Kidney (tissue), 14 donors: ENCODE results near the gene ABT1. TPM values are rescaled to one million over a fixed set of nuclear protein-coding genes. Genes with fewer than 3 reads are reported as not detected.

ENCODE experiments used
- DNase-seq, 5 donors: peaks; one replicate each; pipeline ENCODE4 v3.0.0-alpha.2; 2013 to 2020
- FAIRE-seq: peaks from 2 replicates; lab custom pipeline; 2012; peaks lifted over from hg19 to GRCh38; lab: Jason Lieb, UNC
- H3K27ac ChIP-seq, 2 donors: one replicate each; pipeline ENCODE4 v1.7.0; 2013; ENCODE audit warnings: low read depth in 2 of 2, low read length in 2 of 2, inconsistent platforms in 1 of 2
- H3K27me3 ChIP-seq: one replicate; pipeline ENCODE4 v1.7.1; 2013; ENCODE audit warnings: low read length, inconsistent platforms; ENCODE audit not compliant: control insufficient read depth, insufficient read depth
- H3K36me3 ChIP-seq, 3 donors: one replicate each; pipeline versions ENCODE4 v1.7.0 to v1.7.1; 2013; ENCODE audit warnings: low read length in 3 of 3, control low read depth in 1 of 3, inconsistent platforms in 1 of 3; ENCODE audit not compliant: insufficient read depth in 3 of 3, control insufficient read depth in 2 of 3
- H3K4me1 ChIP-seq, 3 donors: one replicate each; pipeline versions ENCODE4 v1.7.0 to v1.7.1; 2013; ENCODE audit warnings: low read length in 3 of 3, inconsistent platforms in 1 of 3, low read depth in 1 of 3; ENCODE audit not compliant: control insufficient read depth in 2 of 3, insufficient read depth in 2 of 3
- H3K4me3 ChIP-seq, 3 donors: one replicate each; pipeline versions ENCODE4 v1.7.0 to v1.8.1; 2013; ENCODE audit warnings: low read length in 3 of 3, control low read depth in 1 of 3, inconsistent platforms in 1 of 3
- H3K9ac ChIP-seq, 3 donors: one replicate each; pipeline versions ENCODE4 v1.7.0 to v1.7.1; 2013; ENCODE audit warnings: low read length in 3 of 3, control low read depth in 1 of 3, inconsistent platforms in 1 of 3
- H3K9me3 ChIP-seq, 3 donors: one replicate each; pipeline versions ENCODE4 v1.7.0 to v1.7.1; 2013; ENCODE audit warnings: low read length in 3 of 3, control low read depth in 1 of 3, inconsistent platforms in 1 of 3; ENCODE audit not compliant: control insufficient read depth in 2 of 3, insufficient read depth in 1 of 3
- CTCF ChIP-seq: IDR thresholded peaks from 3 replicates; pipeline ENCODE4 v1.5.1; 2012; ENCODE audit warnings: mild to moderate bottlenecking, moderate library complexity, borderline replicate concordance; ENCODE audit not compliant: insufficient read depth; ENCODE audit errors: extremely low read depth
- intact Hi-C: fragments of 100-400 bp; cut with DNase I; formaldehyde crosslinking; loops from one replicate; pipeline ENCODE4 v1.11.1; 2022
- polyA plus RNA-seq: library from polyadenylated mRNA; stranded (reverse); fragments of 350-450 nt; fragmentation: Illumina TruSeq; extraction: RNeasy Lipid Tissue Mini Kit (QIAGEN cat#74804); gene quantifications from one replicate; pipeline ENCODE4 v1.2.3, GENCODE V29; 2014; ENCODE audit warnings: low read depth, low replicate concordance; ENCODE audit not compliant: insufficient read depth
- total RNA-seq: library from RNA; stranded (reverse); fragmentation: NEBNext Ultra II Directional; extraction: Animal tissue kit (Norgen Biotek cat#: 25700); gene quantifications from one replicate; pipeline ENCODE4 v1.2.1, GENCODE V29; 2021
- donor health status: control.
- donor health status: control.
- donor health status: control.
- donor health status: control.
- donor health status: control.
- donor health status: DM: yes; HTN: yes; CAD: no.
- donor health status: Normal renal cell carcinoma (clear cell type).

Gene ABT1
- total and polyA plus RNA-seq, 2 donors from 2014 or later = 11.3 to 14.0 TPM

GRCh38 chr6:26611599-26611998, 14.8 kb downstream of the ABT1 start:
- Histone ChIP-seq H3K9me3 (peaks cover 0 to under 1% (median 0%) of the 10 kb centered on the region in 3 donors), H3K27me3 (peaks cover 8% of the 10 kb centered on the region), H3K36me3 (no peaks in the 10 kb centered on the region), H3K27ac (no peak overlapping the region), H3K4me3 (no peak overlapping the region), H3K9ac (no peak overlapping the region), H3K4me1 (peaks cover 0 to 6% (median 0%) of the 10 kb centered on the region in 3 donors)
- FAIRE-seq (no peak), DNase-seq (no peak)
- intact Hi-C loops = loop anchor here (10.0 kb wide), 1 partner anchor 473 kb away; no protein-coding TSS in a partner anchor
- TF ChIP-seq CTCF = no peak

- no peak for FAIRE-seq
- Histone ChIP-seq H3K27ac (no peak overlapping the region), H3K9me3 (peaks cover 0 to 2% (median 0%) of the 10 kb centered on the region in 3 donors), H3K4me1 (peaks cover 0 to 6% (median 0%) of the 10 kb centered on the region in 3 donors), H3K4me3 (no peak overlapping the region), H3K27me3 (peaks cover 8% of the 10 kb centered on the region), H3K36me3 (no peaks in the 10 kb centered on the region), H3K9ac (no peak overlapping the region)
- intact Hi-C loops = loop anchor here (10.0 kb wide), 1 partner anchor 472 kb away; no protein-coding TSS in a partner anchor
- no peak for TF ChIP-seq CTCF
- no peak for DNase-seq
These were observed 16.4 kb downstream of the ABT1 start for GRCh38 chr6:26613201-26613600.

- DNase-seq (peak in 4 of 5 donors; percentile 38 to 80 (median 49)), FAIRE-seq (no peak)
- Histone ChIP-seq H3K4me3 (peak overlapping the region; percentile 7 to 41 (median 12)), H3K9me3 (peaks cover 0 to 2% (median 0%) of the 10 kb centered on the region in 3 donors), H3K36me3 (no peaks in the 10 kb centered on the region), H3K27me3 (peaks cover 8% of the 10 kb centered on the region), H3K4me1 (peaks cover 0 to 6% (median 0%) of the 10 kb centered on the region in 3 donors), H3K9ac (no peak overlapping the region), H3K27ac (no peak overlapping the region)
- no peak for TF ChIP-seq CTCF
- intact Hi-C loops = loop anchor here (10.0 kb wide), 1 partner anchor 471 kb away; no protein-coding TSS in a partner anchor
These were observed 17.2 kb downstream of the ABT1 start for GRCh38 chr6:26613689-26614683.
